Activated naive CD8-positive, alpha-beta T cell treated with anti-CD3 and anti-CD28 coated beads, Interleukin-2, amount 50 U/mL, for 24 hours (primary cell): Measurements from ENCODE around the gene SHC2.
"Not testable (repeated sequence)": the region's sequence is repeated elsewhere in the genome, so short reads cannot be mapped to it uniquely, and the experiment has no call there.

Source experiments
- ATAC-seq: fragments of 150-1000 bp; cut with Tn5 transposase; one replicate; pipeline ENCODE4 v1.10.0; 2021
- DNase-seq: peaks from one replicate; pipeline ENCODE4 v3.0.0; 2021
- H3K27ac Mint-ChIP-seq: one replicate; pipeline ENCODE4 v1.8.0; 2021; ENCODE audit warnings: mild to moderate bottlenecking, mixed read lengths
- H3K27me3 Mint-ChIP-seq: one replicate; pipeline ENCODE4 v1.8.0; 2021; ENCODE audit warnings: mixed read lengths
- H3K36me3 Mint-ChIP-seq: one replicate; pipeline ENCODE4 v1.8.0; 2021; ENCODE audit warnings: low read depth, mixed read lengths
- H3K4me1 Mint-ChIP-seq: one replicate; pipeline ENCODE4 v1.8.0; 2021; ENCODE audit warnings: mixed read lengths
- H3K4me3 Mint-ChIP-seq: one replicate; pipeline ENCODE4 v1.8.0; 2021; ENCODE audit warnings: mild to moderate bottlenecking, moderate library complexity, mixed read lengths
- H3K9me3 Mint-ChIP-seq: one replicate; pipeline ENCODE4 v1.8.0; 2021; ENCODE audit warnings: mixed read lengths

SHC2 gene

GRCh38 chr19:418761-419671 lies 41.8 kb downstream of the SHC2 start:
- H3K36me3 Mint-ChIP-seq: no peaks in the 10 kb centered on the region
- no peak for DNase-seq
- H3K4me1 Mint-ChIP-seq: no peaks in the 10 kb centered on the region
- no peak for ATAC-seq
- H3K27ac Mint-ChIP-seq: no peak overlapping the region
- H3K9me3 Mint-ChIP-seq: no peaks in the 10 kb centered on the region
- H3K27me3 Mint-ChIP-seq: no peaks in the 10 kb centered on the region
- H3K4me3 Mint-ChIP-seq: no peak overlapping the region

- Mint-ChIP-seq H3K27ac (no peak overlapping the region), H3K9me3 (no peaks in the 10 kb centered on the region), H3K36me3 (no peaks in the 10 kb centered on the region), H3K4me3 (no peak overlapping the region), H3K27me3 (no peaks in the 10 kb centered on the region), H3K4me1 (no peaks in the 10 kb centered on the region)
- ATAC-seq (no peak), DNase-seq (no peak)
Measured at GRCh38 chr19:416416-416815, 44.4 kb downstream of the SHC2 start.

- Mint-ChIP-seq H3K4me1 (no peaks in the 10 kb centered on the region), H3K27ac (no peak overlapping the region), H3K4me3 (no peak overlapping the region), H3K9me3 (no peaks in the 10 kb centered on the region), H3K27me3 (peaks cover 1% of the 10 kb centered on the region), H3K36me3 (no peaks in the 10 kb centered on the region)
- ATAC-seq (no peak), DNase-seq (no peak)
Measured at GRCh38 chr19:415292-415691, 45.5 kb downstream of the SHC2 start.

- Mint-ChIP-seq H3K9me3 (no peaks in the 10 kb centered on the region), H3K36me3 (no peaks in the 10 kb centered on the region), H3K27me3 (peaks cover 10% of the 10 kb centered on the region), H3K4me3 (no peak overlapping the region), H3K27ac (no peak overlapping the region), H3K4me1 (peaks cover 4% of the 10 kb centered on the region)
- no peak for ATAC-seq
- DNase-seq: no peak
Measured at GRCh38 chr19:413756-414420, 46.9 kb downstream of the SHC2 start.

- H3K36me3 Mint-ChIP-seq: no peaks in the 10 kb centered on the region
- ATAC-seq (no peak), DNase-seq (no peak)
- H3K4me1 Mint-ChIP-seq: peaks cover 4% of the 10 kb centered on the region
- peaks cover 10% of the 10 kb centered on the region for H3K27me3 Mint-ChIP-seq
- no peak overlapping the region for H3K4me3 Mint-ChIP-seq
- no peaks in the 10 kb centered on the region for H3K9me3 Mint-ChIP-seq
- no peak overlapping the region for H3K27ac Mint-ChIP-seq
Measured at GRCh38 chr19:412356-413355, 48.2 kb downstream of the SHC2 start.

- Mint-ChIP-seq H3K4me1 (peaks cover 4% of the 10 kb centered on the region), H3K4me3 (no peak overlapping the region), H3K9me3 (no peaks in the 10 kb centered on the region), H3K27me3 (peaks cover 10% of the 10 kb centered on the region), H3K36me3 (no peaks in the 10 kb centered on the region), H3K27ac (no peak overlapping the region)
- no peak for DNase-seq
- no peak for ATAC-seq
Measured at GRCh38 chr19:411723-412355, 49.0 kb downstream of the SHC2 start.

GRCh38 chr19:411121-411722 lies 49.6 kb downstream of the SHC2 start:
- H3K36me3 Mint-ChIP-seq, ATAC-seq, H3K4me1 Mint-ChIP-seq, DNase-seq, H3K27ac Mint-ChIP-seq, H3K4me3 Mint-ChIP-seq, H3K9me3 Mint-ChIP-seq, H3K27me3 Mint-ChIP-seq: not testable (repeated sequence)

- H3K27ac Mint-ChIP-seq: no peak overlapping the region
Measured at GRCh38 chr19:410243-410781, 50.5 kb downstream of the SHC2 start.

GRCh38 chr19:409516-410242 lies 51.2 kb downstream of the SHC2 start:
- Mint-ChIP-seq H3K4me3 (peak overlapping the region; percentile 74), H3K27me3 (peaks cover 14% of the 10 kb centered on the region), H3K9me3 (no peaks in the 10 kb centered on the region), H3K36me3 (no peaks in the 10 kb centered on the region), H3K4me1 (peaks cover 4% of the 10 kb centered on the region), H3K27ac (no peak overlapping the region)
- peak; percentile 35 for ATAC-seq
- DNase-seq: no peak

More at GRCh38 chr19:410243-410781, 50.5 kb downstream of the SHC2 start:
- peaks cover 4% of the 10 kb centered on the region for H3K4me1 Mint-ChIP-seq
- DNase-seq (no peak), ATAC-seq (no peak)
- no peaks in the 10 kb centered on the region for H3K36me3 Mint-ChIP-seq
- no peaks in the 10 kb centered on the region for H3K9me3 Mint-ChIP-seq
- H3K4me3 Mint-ChIP-seq: no peak overlapping the region
- H3K27me3 Mint-ChIP-seq: peaks cover 13% of the 10 kb centered on the region

- Mint-ChIP-seq H3K36me3 (no peaks in the 10 kb centered on the region), H3K4me3 (peak within 1 kb of the TSS; percentile 74), H3K27ac (no peak within 1 kb of the TSS), H3K27me3 (peaks cover 14% of the 10 kb centered on the region), H3K9me3 (no peaks in the 10 kb centered on the region), H3K4me1 (peaks cover 4% of the 10 kb centered on the region)
- ATAC-seq: no peak
- peak; percentile 40 for DNase-seq
Measured at GRCh38 chr19:408902-409515, 51.8 kb downstream of the SHC2 start, which contains the start of gene C2CD4C. Gene C2CD4C (minus strand): TSS chr19:409147. CDS start chr19:408361, 786 bp downstream.

GRCh38 chr19:408441-408901 lies 52.4 kb downstream of the SHC2 start:
- Mint-ChIP-seq H3K27ac (no peak overlapping the region), H3K36me3 (no peaks in the 10 kb centered on the region), H3K4me3 (no peak overlapping the region), H3K4me1 (peaks cover 4% of the 10 kb centered on the region), H3K27me3 (peaks cover 16% of the 10 kb centered on the region), H3K9me3 (no peaks in the 10 kb centered on the region)
- ATAC-seq (no peak), DNase-seq (no peak)

GRCh38 chr19:407511-408440 lies 53.1 kb downstream of the SHC2 start:
- DNase-seq (no peak), ATAC-seq (no peak)
- H3K27me3 Mint-ChIP-seq: peaks cover 21% of the 10 kb centered on the region
- no peaks in the 10 kb centered on the region for H3K9me3 Mint-ChIP-seq
- no peak overlapping the region for H3K27ac Mint-ChIP-seq
- peaks cover 4% of the 10 kb centered on the region for H3K4me1 Mint-ChIP-seq
- no peaks in the 10 kb centered on the region for H3K36me3 Mint-ChIP-seq
- H3K4me3 Mint-ChIP-seq: no peak overlapping the region
